GM12878 (cell line): Measurements from ENCODE around the gene OR6T1. TPM values are rescaled to one million over a fixed set of nuclear protein-coding genes. Genes with fewer than 3 reads are reported as not detected.

Experiments used
- ATAC-seq: fragments of 200-7000 bp; cut with Tn5 transposase; 3 replicates; pipeline ENCODE4 v1.9.1; 2020; ENCODE audit warnings: mild to moderate bottlenecking, moderate library complexity
- BruUV-seq: library from RNA; stranded (reverse); fragments of 400-500 nt; replicated peaks from 2 replicates; lab custom pipeline; 2021; lab: Mats Ljungman, UMichigan
- CTCF ChIA-PET: fragments of 300-600 bp; sonication (Branson Sonifier 250); formaldehyde crosslinking; extraction: SDS; loops from one replicate; lab custom pipeline; 2021; ENCODE audit warnings: inconsistent platforms; lab: Yijun Ruan, JAX
- POLR2A ChIA-PET: fragments of 350-600 bp; formaldehyde crosslinking; extraction: SDS; loops from one replicate; lab custom pipeline; 2021; ENCODE audit warnings: inconsistent platforms; lab: Charles Lee
- RAD21 ChIA-PET: fragments of 300-600 bp; sonication (Branson Sonifier 250); formaldehyde crosslinking; loops from one replicate; lab custom pipeline; 2023; ENCODE audit warnings: antibody characterized with exemption; ENCODE audit not compliant: unreplicated experiment; lab: Charles Lee
- SMC1A ChIA-PET: fragments of 300-600 bp; sonication (Branson Sonifier 250); formaldehyde crosslinking; loops from one replicate; lab custom pipeline; 2023; ENCODE audit not compliant: unreplicated experiment, uncharacterized antibody; lab: Charles Lee
- DNase-seq: peaks from one replicate; pipeline ENCODE4 v3.0.0-alpha.2; 2011; ENCODE audit warnings: low read depth, low spot score
- FAIRE-seq: peaks from 3 replicates; lab custom pipeline; 2011; peaks lifted over from hg19 to GRCh38; lab: Jason Lieb, UNC
- H2AFZ ChIP-seq: 2 replicates; pipeline ENCODE4 v1.6.0; 2011; ENCODE audit warnings: low read depth, low read length, control low read depth; ENCODE audit not compliant: control insufficient read depth
- H3K27ac ChIP-seq: 2 replicates; pipeline ENCODE4 v1.5.1; 2011; ENCODE audit warnings: control low read depth; ENCODE audit not compliant: control insufficient read depth, insufficient read depth
- H3K27me3 ChIP-seq, 2 experiments: replicated peaks in 1 of 2; 2 replicates each; pipeline versions ENCODE4 v1.6.0 to v1.6.1; 2011; ENCODE audit warnings: low read length in 1 of 2; ENCODE audit not compliant: control insufficient read depth in 2 of 2, insufficient read depth in 2 of 2
- H3K36me3 ChIP-seq, 2 experiments: 2 replicates each; pipeline ENCODE4 v1.5.1; 2011; ENCODE audit warnings: low read length in 1 of 2; ENCODE audit not compliant: control insufficient read depth in 2 of 2, insufficient read depth in 2 of 2
- H3K4me1 ChIP-seq: 2 replicates; pipeline ENCODE4 v1.6.1; 2011; ENCODE audit warnings: mild to moderate bottlenecking, low read length, moderate library complexity, mixed read lengths; ENCODE audit not compliant: control insufficient read depth, insufficient read depth
- H3K4me2 ChIP-seq: 2 replicates; pipeline ENCODE4 v1.6.0; 2011; ENCODE audit warnings: control low read depth; ENCODE audit not compliant: control insufficient read depth, insufficient read depth
- H3K4me3 ChIP-seq: fragments of 200-600 bp; sonication (generic); 2 replicates; pipeline ENCODE4 v1.5.1; 2016
- H3K79me2 ChIP-seq: 2 replicates; pipeline ENCODE4 v1.6.0; 2011; ENCODE audit warnings: low read length; ENCODE audit not compliant: control insufficient read depth, insufficient read depth
- H3K9ac ChIP-seq: 2 replicates; pipeline ENCODE4 v1.8.0; 2011; ENCODE audit warnings: low read length, control low read depth, mixed read lengths; ENCODE audit not compliant: control insufficient read depth, insufficient read depth
- H3K9me3 ChIP-seq: replicated peaks from 3 replicates; pipeline ENCODE4 v1.5.1; 2011; ENCODE audit warnings: mild to moderate bottlenecking, low read length; ENCODE audit not compliant: control insufficient read depth, insufficient read depth
- H4K20me1 ChIP-seq: 2 replicates; pipeline ENCODE4 v1.6.0; 2011; ENCODE audit not compliant: control insufficient read depth, insufficient read depth
- BCLAF1 ChIP-seq: fragments of 450-650 bp; IDR thresholded peaks from 2 replicates; pipeline ENCODE4 v1.6.1; 2017; ENCODE audit warnings: antibody characterized with exemption, mild to moderate bottlenecking, moderate library complexity
- BHLHE40 ChIP-seq, 2 experiments: fragments of 450-650 bp in 1 of 2; IDR thresholded peaks; 2 replicates each; pipeline ENCODE4 v1.6.1; 2011 to 2017; ENCODE audit warnings: low read depth in 2 of 2, borderline replicate concordance in 1 of 2, improper control_type of control experiment in 1 of 2, low read length in 1 of 2, mild to moderate bottlenecking in 1 of 2
- CBX5 ChIP-seq: sonication (generic); IDR thresholded peaks from 2 replicates; pipeline ENCODE4 v1.6.1; 2016; ENCODE audit warnings: low read depth, moderate library complexity, mild to moderate bottlenecking, inconsistent platforms
- CUX1 ChIP-seq: IDR thresholded peaks from 2 replicates; pipeline ENCODE4 v1.6.1; 2012; ENCODE audit warnings: improper control_type of control experiment, low read depth, low read length; ENCODE audit not compliant: insufficient replicate concordance
- ESRRA ChIP-seq: IDR thresholded peaks from 2 replicates; pipeline ENCODE4 v1.6.1; 2012; ENCODE audit warnings: mild to moderate bottlenecking, low read length, improper control_type of control experiment
- EZH2 ChIP-seq: IDR thresholded peaks from 2 replicates; pipeline ENCODE4 v1.6.1; 2012; ENCODE audit warnings: low read depth, mild to moderate bottlenecking, control low read depth, inconsistent platforms, low read length, borderline replicate concordance; ENCODE audit not compliant: control insufficient read depth
- GABPA ChIP-seq: IDR thresholded peaks from 2 replicates; pipeline ENCODE4 v1.6.1; 2014; ENCODE audit warnings: antibody characterized with exemption, low read depth, mild to moderate bottlenecking, inconsistent platforms
- KDM1A ChIP-seq: fragments of 200-600 bp; sonication (generic); IDR thresholded peaks from 2 replicates; pipeline ENCODE4 v1.6.1; 2016; ENCODE audit warnings: borderline replicate concordance
- NFIC ChIP-seq: IDR thresholded peaks from 2 replicates; pipeline ENCODE4 v1.6.1; 2012; ENCODE audit warnings: low read depth, mild to moderate bottlenecking, inconsistent platforms, low read length, moderate library complexity
- NR2C1 ChIP-seq: fragments of 450-650 bp; IDR thresholded peaks from 2 replicates; pipeline ENCODE4 v1.6.1; 2017; ENCODE audit warnings: antibody characterized with exemption, mild to moderate bottlenecking, moderate library complexity
- SPI1 ChIP-seq: IDR thresholded peaks from 2 replicates; pipeline ENCODE4 v1.6.1; 2011; ENCODE audit warnings: low read depth, mild to moderate bottlenecking, low read length, moderate library complexity, borderline replicate concordance; ENCODE audit not compliant: insufficient read depth
- ZZZ3 ChIP-seq: IDR thresholded peaks from 2 replicates; pipeline ENCODE4 v1.6.1; 2011; ENCODE audit warnings: low read depth; ENCODE audit not compliant: control insufficient read depth, insufficient read length
- WGBS: methylation state at CpG from one replicate; pipeline ENCODE4 v1.1.6; 2016; ENCODE audit warnings: low lambda C conversion rate; ENCODE audit not compliant: insufficient replicate concordance, insufficient coverage; ENCODE audit errors: missing lambda C conversion rate; 5-methylcytosine and 5-hydroxymethylcytosine counted together
- in situ Hi-C: fragments of 300-500 bp; cut with MboI; formaldehyde crosslinking; loops from 9 replicates; pipeline ENCODE4 v1.14.3; 2018; ENCODE audit warnings: mixed read lengths
- intact Hi-C: fragments of 100-400 bp; cut with micrococcal nuclease; formaldehyde crosslinking; loops from one replicate; pipeline ENCODE4 v1.14.2; 2022; ENCODE audit not compliant: unreplicated experiment
- polyA plus RNA-seq, 11 experiments: library from polyadenylated mRNA; depleted of rRNA in 4 of 11; unstranded in 6 of 11; stranded (reverse) in 5 of 11; fragments of >200 nt; fragmentation: Nextera tagmentation in 4 of 11; fragmentation: Illumina TruSeq in 1 of 11; extraction: Ambion mirVana in 4 of 11; extraction: Trizol in 1 of 11; gene quantifications; 1 replicate in 1 of 11; 2 replicates in 10 of 11; pipeline versions ENCODE4 v1.2.1 to v1.2.3, GENCODE V29; 2011 to 2016; ENCODE audit warnings: inconsistent platforms in 2 of 11, missing spikeins in 2 of 11, low read depth in 1 of 11
- total RNA-seq, 4 experiments: library from RNA; depleted of rRNA in 3 of 4; stranded (reverse); fragments of >200 nt in 3 of 4; fragmentation: Illumina TruSeq in 1 of 4; extraction: Trizol in 1 of 4; gene quantifications; 2 replicates each; pipeline versions ENCODE4 v1.2.1 to v1.2.3, GENCODE V29; 2013 to 2021
- TF ChIP-seq, protein P1 (sequence below): IDR thresholded peaks from 2 replicates; pipeline ENCODE4 v1.6.1; 2011; ENCODE audit warnings: borderline replicate concordance, low read depth, mild to moderate bottlenecking, moderate library complexity, low read length; ENCODE audit not compliant: insufficient read depth, poor library complexity, severe bottlenecking

The OR6T1 gene
- total and polyA plus RNA-seq, 10 of the 15 experiments (the other 5 are each of a cell fraction or from before 2014, with no cell fraction given), result not detected

GRCh38 chr11:123905826-123906225, 37.8 kb downstream of the OR6T1 start (continued):
- TF ChIP-seq CUX1 (no peak), BHLHE40 (IDR thresholded peaks at IDR 0.05; ENCODE audit: borderline replicate concordance in 1 of 2, low read depth in 2 of 2, low read length in 1 of 2) (no peak), SPI1 (no peak)

GRCh38 chr11:123904932-123905331, 38.7 kb downstream of the OR6T1 start:
- peaks cover 6% of the 10 kb centered on the region; the same call in 1 of the 2 replicates for H3K4me1 ChIP-seq
- no peak for ATAC-seq
- H3K9ac ChIP-seq, result no peak overlapping the region
- no peak overlapping the region for H3K4me3 ChIP-seq
- FAIRE-seq, result no peak
- H3K27me3 ChIP-seq, result no peaks in the 10 kb centered on the region; a peak in 1 of 4 replicates
- CTCF ChIA-PET, result no interaction called here
- no peak overlapping the region for H2AFZ ChIP-seq
- H3K27ac ChIP-seq, result no peak overlapping the region
- SMC1A ChIA-PET, result interaction anchor here (0.5 kb wide), 1 partner anchor 64 kb away, joined by 3 read pairs; no protein-coding TSS in a partner anchor
- no TSS peak for BruUV-seq
- no peak for DNase-seq
- POLR2A ChIA-PET, result no interaction called here
- H4K20me1 ChIP-seq, result no peaks in the 10 kb centered on the region
- in situ Hi-C loops, result no loop called here
- RAD21 ChIA-PET, result no interaction called here
- H3K9me3 ChIP-seq, result no peaks in the 10 kb centered on the region
- no peaks in the 10 kb centered on the region for H3K36me3 ChIP-seq
- WGBS, result 15% methylated on average over 3 of the region's 3 CpGs
- H3K4me2 ChIP-seq, result no peak overlapping the region
- intact Hi-C loops, result no loop called here
- no peaks in the 10 kb centered on the region for H3K79me2 ChIP-seq
- no peak for TF ChIP-seq EZH2
- TF ChIP-seq CBX5, result no peak
- TF ChIP-seq BCLAF1, result no peak
- TF ChIP-seq ESRRA, result no peak
- TF ChIP-seq, protein P1, sequence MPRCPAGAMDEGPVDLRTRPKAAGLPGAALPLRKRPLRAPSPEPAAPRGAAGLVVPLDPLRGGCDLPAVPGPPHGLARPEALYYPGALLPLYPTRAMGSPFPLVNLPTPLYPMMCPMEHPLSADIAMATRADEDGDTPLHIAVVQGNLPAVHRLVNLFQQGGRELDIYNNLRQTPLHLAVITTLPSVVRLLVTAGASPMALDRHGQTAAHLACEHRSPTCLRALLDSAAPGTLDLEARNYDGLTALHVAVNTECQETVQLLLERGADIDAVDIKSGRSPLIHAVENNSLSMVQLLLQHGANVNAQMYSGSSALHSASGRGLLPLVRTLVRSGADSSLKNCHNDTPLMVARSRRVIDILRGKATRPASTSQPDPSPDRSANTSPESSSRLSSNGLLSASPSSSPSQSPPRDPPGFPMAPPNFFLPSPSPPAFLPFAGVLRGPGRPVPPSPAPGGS, result no peak
- no peak for TF ChIP-seq GABPA
- no peak for TF ChIP-seq KDM1A
- TF ChIP-seq NR2C1, result no peak
- no peak for TF ChIP-seq ZZZ3
- no peak for TF ChIP-seq NFIC
